Memory B cell (primary cell): Measurements from ENCODE around the gene FAM53A.

Source experiments
- ATAC-seq: fragments of 150-1000 bp; cut with Tn5 transposase; 2 replicates; pipeline ENCODE4 v1.10.0; 2021; ENCODE audit warnings: low read depth, mild to moderate bottlenecking, moderate library complexity
- DNase-seq, 2 donors: peaks; one replicate each; pipeline ENCODE4 v3.0.0; 2022; ENCODE audit warnings: low spot score in 2 of 2
- H3K27ac Mint-ChIP-seq: one replicate; pipeline ENCODE4 v1.8.0; 2022; ENCODE audit warnings: mild to moderate bottlenecking, moderate library complexity, mixed read lengths
- H3K27me3 Mint-ChIP-seq: one replicate; pipeline ENCODE4 v1.8.0; 2022; ENCODE audit warnings: mixed read lengths
- H3K36me3 Mint-ChIP-seq: one replicate; pipeline ENCODE4 v1.8.0; 2022; ENCODE audit warnings: mild to moderate bottlenecking, mixed read lengths
- H3K4me1 Mint-ChIP-seq: one replicate; pipeline ENCODE4 v1.8.0; 2022; ENCODE audit warnings: mixed read lengths
- H3K4me3 Mint-ChIP-seq: one replicate; pipeline ENCODE4 v1.8.0; 2022; ENCODE audit warnings: mild to moderate bottlenecking, moderate library complexity, mixed read lengths
- H3K9me3 Mint-ChIP-seq: one replicate; pipeline ENCODE4 v1.8.0; 2022; ENCODE audit warnings: mixed read lengths

FAM53A gene

GRCh38 chr4:1721003-1721665 is 37.0 kb upstream of the FAM53A start, which contains the start of the genes TACC3 and TMEM129:
Gene TACC3, plus strand, starts transcription at chr4:1721521. Its CDS starts 1,901 bp downstream, at chr4:1723422.
Gene TMEM129, minus strand, starts transcription at chr4:1721323. Its CDS starts 486 bp downstream, at chr4:1720837.
- H3K4me1 Mint-ChIP-seq, result peaks cover 38% of the 10 kb centered on the region
- H3K27ac Mint-ChIP-seq, result peak within 1 kb of the TSS; percentile 96

DNA sequence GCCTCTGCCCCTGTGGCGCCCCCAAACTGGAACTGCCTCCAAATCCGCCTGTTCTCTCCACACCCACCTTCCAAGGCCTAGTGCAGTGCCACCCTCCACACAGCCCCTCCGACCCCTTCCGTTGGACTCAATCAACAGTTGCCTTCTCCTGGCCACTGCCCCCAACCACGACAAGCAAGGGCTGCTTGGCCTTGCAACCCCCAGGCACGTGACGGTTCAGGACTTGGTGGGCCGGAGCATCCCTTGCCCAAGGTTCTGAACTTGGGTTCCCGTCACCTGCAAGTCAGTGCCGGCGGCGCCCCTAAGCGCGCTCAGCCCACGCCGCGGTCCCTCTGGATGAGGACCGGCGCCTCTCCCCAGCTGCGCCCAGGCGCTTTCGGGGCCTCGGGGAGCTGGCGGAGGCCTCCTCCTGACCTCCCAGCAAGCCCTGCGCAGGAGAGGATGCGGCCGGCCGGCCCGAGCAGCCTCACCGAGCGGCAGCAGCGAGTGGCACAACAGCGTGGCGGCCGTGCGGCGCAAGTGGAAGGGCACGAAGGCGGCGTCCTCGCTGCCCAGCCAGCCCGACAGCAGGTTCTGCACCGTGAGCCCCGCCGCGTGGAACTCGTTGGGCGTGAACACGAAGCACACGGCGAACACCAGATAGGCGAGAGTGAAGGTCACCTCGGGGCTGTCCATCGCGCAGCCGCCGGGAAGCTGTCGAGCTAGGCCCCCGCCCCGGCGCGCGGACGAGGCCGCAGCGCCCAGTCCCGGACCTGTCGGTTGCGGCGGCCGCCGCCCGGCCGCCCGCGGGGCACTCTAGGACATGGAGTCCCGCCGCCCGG is 36.3 kb upstream of the FAM53A start:
- peaks cover 40% of the 10 kb centered on the region for H3K4me1 Mint-ChIP-seq
- H3K27me3 Mint-ChIP-seq, result no peaks in the 10 kb centered on the region
- no peak for ATAC-seq
- no peaks in the 10 kb centered on the region for H3K9me3 Mint-ChIP-seq
- peak overlapping the region; percentile 90 for H3K4me3 Mint-ChIP-seq
- peak overlapping the region; percentile 90 for H3K27ac Mint-ChIP-seq
- peaks cover 3% of the 10 kb centered on the region for H3K36me3 Mint-ChIP-seq
- DNase-seq, result peak in 1 of 2 donors; percentile 48

More at GRCh38 chr4:1721003-1721665, 37.0 kb upstream of the FAM53A start, which contains the start of the genes TACC3 and TMEM129:
- peak; percentile 79 for ATAC-seq
- Mint-ChIP-seq H3K4me3 (peak within 1 kb of the TSS; percentile 90), H3K27me3 (no peaks in the 10 kb centered on the region), H3K36me3 (peaks cover 3% of the 10 kb centered on the region), H3K9me3 (no peaks in the 10 kb centered on the region)
- peak; percentile 84 to 92 for DNase-seq

- H3K27me3 Mint-ChIP-seq, result no peaks in the 10 kb centered on the region
- peak in 1 of 2 donors; percentile 43 for DNase-seq
- H3K4me1 Mint-ChIP-seq, result peaks cover 46% of the 10 kb centered on the region
- peaks cover 3% of the 10 kb centered on the region for H3K36me3 Mint-ChIP-seq
- peak; percentile 6 for ATAC-seq
- no peaks in the 10 kb centered on the region for H3K9me3 Mint-ChIP-seq
- H3K4me3 Mint-ChIP-seq, result no peak overlapping the region
- peak overlapping the region; percentile 67 for H3K27ac Mint-ChIP-seq
Measured at GRCh38 chr4:1718095-1718850, 34.2 kb upstream of the FAM53A start.

DNA sequence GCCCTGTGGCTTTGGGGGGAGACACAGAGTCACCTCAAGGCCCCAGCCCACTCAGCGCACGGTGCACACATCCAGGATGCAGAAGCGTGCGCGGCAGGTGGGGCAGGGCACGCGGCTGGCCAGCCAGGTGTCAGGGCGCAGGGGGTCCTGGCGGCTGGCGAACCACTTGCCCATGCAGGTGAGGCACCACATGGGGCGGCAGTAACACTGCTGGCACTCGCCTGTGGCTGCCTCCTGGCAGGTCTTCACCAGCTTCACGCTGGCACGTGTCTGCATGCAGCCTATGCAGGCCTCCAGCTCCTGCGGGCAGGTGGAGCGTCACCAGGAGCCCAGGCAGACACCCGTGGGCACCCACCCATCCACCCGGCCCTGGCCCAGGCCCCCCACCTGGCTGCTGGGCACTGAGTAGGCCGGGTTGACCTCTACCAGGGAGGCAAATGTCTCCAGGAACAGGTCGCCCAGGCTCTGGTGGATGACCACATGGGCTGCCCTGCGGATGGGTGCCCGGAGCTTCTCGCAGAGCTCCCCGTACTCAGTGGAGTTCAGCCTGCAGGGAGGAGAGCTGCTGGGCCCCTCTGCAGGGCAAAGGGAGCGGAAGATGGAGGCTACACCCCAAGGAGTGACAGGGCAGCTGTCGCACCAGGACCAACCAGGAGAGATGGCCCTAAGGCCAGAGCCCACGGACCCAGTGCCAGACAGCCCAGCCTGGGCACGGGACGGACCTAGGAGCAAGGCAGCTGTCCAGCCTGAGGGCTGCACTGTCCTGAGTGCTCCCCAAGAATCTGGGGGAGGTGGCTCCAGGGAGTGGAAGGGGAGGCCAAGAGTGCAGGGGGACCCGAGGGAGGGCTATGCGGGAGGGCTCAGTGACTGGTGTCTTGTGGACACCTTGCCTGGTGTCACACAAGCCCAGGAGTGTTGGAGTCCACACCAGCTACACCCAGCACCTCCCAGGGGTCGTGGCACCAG is 33.3 kb upstream of the FAM53A start:
- H3K27me3 Mint-ChIP-seq, result no peaks in the 10 kb centered on the region
- H3K9me3 Mint-ChIP-seq, result no peaks in the 10 kb centered on the region
- no peak for DNase-seq
- peaks cover 3% of the 10 kb centered on the region for H3K36me3 Mint-ChIP-seq
- no peak for ATAC-seq
- H3K4me1 Mint-ChIP-seq, result peaks cover 38% of the 10 kb centered on the region
- peak overlapping the region; percentile 67 for H3K27ac Mint-ChIP-seq
- no peak overlapping the region for H3K4me3 Mint-ChIP-seq

DNA sequence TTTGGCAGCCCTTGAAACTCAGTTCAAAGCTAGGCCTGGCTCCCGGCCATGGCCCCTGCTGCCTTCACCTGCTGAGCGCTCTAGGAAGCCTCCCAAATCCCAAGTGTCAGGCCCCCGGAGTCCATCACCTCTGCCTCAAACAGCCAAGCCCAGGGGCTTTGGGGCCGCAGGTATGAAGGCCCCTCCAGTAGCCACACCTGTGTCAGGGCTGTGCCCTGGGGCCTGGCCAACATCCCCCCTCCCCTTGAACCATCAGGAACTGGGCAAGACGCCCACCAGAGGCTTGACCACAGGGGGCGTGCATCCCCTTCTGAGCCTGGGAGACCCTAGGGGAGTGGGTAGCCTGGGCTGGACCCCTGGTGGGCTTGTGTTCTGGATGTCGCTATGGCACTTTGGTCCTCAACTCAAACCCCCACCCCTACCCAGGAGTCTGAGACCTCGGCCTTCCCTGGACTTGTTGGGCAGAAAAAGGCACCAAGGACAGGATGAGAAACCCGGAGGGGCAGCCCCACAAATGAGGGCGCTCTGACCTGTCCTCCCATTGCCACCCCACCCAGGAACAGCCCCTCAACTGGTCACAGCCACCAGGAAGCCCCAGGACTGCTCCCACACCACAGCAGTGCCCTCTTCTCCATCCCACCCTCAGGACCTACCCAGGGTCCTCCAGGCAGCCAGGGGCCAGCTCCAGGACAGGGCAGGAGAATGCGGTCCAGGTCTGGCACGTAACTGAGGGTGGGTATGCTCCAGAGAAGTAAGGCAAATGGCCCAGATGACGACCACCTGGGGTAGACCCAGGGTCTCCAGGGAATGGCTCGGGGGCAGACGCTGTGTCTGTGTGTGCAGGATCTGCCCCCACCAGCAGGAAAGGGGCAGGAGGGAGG is 32.2 kb upstream of the FAM53A start:
- Mint-ChIP-seq H3K36me3 (peaks cover 4% of the 10 kb centered on the region), H3K9me3 (no peaks in the 10 kb centered on the region), H3K4me3 (no peak overlapping the region), H3K27ac (peak overlapping the region; percentile 79), H3K4me1 (peaks cover 33% of the 10 kb centered on the region), H3K27me3 (no peaks in the 10 kb centered on the region)
- no peak for DNase-seq
- no peak for ATAC-seq

DNA sequence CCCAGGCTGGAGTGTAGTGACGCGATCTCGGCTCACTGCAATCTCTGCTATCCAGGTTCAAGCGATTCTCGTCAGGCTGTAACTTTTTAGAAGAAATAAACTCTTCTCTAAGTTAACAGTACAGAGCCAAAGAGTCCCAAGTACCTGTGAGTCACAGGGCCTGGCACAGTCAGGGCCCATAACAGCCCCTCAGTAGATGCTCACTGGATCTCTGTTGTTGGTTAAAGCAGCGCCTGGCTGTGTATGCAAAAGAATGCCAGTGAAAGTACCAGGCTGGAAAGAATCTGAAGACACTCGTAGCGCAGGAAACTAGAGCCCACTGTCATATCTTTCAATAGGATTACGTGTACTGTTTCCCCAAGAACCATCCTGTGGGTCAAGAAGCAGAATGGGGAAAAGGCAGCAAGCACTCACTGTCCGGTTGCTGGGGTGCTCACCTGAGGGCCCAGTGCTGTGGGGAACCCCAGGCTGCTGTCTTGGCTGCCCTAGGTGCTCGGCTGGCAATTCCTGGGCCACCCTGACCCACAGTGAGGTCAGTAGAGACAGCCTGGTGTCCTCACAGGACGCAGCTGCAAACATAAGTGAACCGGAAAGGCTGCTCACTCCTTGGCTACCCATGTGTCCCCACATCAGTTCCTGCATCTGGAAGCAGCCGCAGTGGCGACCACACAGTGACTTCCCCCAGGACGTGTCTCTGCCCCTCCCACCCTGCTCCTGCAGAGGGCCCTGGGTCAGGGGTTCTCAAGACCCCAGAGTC is 31.1 kb upstream of the FAM53A start:
- DNase-seq, result no peak
- Mint-ChIP-seq H3K27ac (peak overlapping the region; percentile 79), H3K4me1 (peaks cover 38% of the 10 kb centered on the region)

GRCh38 chr4:1714303-1715001 is 30.3 kb upstream of the FAM53A start:
- ATAC-seq (no peak), DNase-seq (no peak)
- H3K4me3 Mint-ChIP-seq, result peak overlapping the region; percentile 97
- H3K27ac Mint-ChIP-seq, result peak overlapping the region; percentile 94
- H3K9me3 Mint-ChIP-seq, result no peaks in the 10 kb centered on the region
- H3K4me1 Mint-ChIP-seq, result peaks cover 37% of the 10 kb centered on the region
- H3K36me3 Mint-ChIP-seq, result peaks cover 7% of the 10 kb centered on the region
- H3K27me3 Mint-ChIP-seq, result no peaks in the 10 kb centered on the region

More for the DNA sequence above, 31.1 kb upstream of the FAM53A start:
- peak overlapping the region; percentile 61 for H3K4me3 Mint-ChIP-seq
- no peaks in the 10 kb centered on the region for H3K27me3 Mint-ChIP-seq
- ATAC-seq, result peak; percentile 4
- peaks cover 6% of the 10 kb centered on the region for H3K36me3 Mint-ChIP-seq
- H3K9me3 Mint-ChIP-seq, result no peaks in the 10 kb centered on the region

- no peak for ATAC-seq
- DNase-seq, result no peak
Measured at GRCh38 chr4:1713003-1713851, 29.1 kb upstream of the FAM53A start.

DNA sequence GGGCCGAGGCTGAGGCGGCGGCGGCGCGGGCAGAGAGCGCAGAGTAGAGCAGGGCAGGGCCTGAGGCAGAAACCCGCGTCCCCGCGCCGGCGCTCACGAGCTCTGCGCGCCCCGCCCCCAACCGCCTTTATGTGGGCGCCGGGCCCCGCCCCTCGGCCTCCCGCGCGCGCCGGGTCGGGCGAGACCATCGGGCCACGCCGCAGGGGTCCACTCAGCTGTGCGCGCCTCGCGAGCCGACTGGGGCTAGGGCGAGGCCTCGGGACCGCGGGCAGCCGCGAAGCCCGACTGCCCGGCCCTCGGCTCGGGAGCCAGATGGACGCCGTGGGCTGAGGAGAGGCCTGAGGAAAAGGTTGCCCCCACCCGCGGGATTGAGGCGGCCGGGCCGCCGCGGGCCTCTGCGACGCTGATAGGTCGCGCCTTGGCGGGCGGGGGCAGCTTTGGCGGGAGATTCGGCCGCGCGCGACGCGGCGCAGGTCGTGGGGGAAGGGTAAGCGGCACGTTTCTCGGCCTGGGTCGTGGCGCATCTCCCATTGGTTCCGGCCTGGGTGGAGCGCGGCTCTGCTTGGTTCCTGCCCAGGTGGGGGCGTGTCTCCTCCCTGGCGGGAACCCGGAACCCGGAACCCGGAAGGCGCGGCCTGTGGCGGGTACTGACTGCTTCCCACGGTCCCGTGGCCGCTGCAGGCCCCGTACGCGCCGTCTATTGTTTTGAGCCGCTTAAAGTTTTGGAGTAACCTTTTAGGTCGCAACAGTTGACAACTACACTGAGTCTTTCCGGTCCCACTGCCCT is 28.3 kb upstream of the FAM53A start, which contains the start of gene SLBP:
Gene SLBP, minus strand, starts transcription at position 104 of the 787 bp plus-strand sequence. CDS start 131 bp downstream, outside the sequence.
- Mint-ChIP-seq H3K36me3 (peaks cover 4% of the 10 kb centered on the region), H3K4me3 (peak within 1 kb of the TSS; percentile 97), H3K9me3 (no peaks in the 10 kb centered on the region), H3K4me1 (peaks cover 38% of the 10 kb centered on the region), H3K27ac (peak within 1 kb of the TSS; percentile 94), H3K27me3 (no peaks in the 10 kb centered on the region)
- DNase-seq (peak; percentile 97 to 98), ATAC-seq (peak; percentile 81)

More at GRCh38 chr4:1713003-1713851, 29.1 kb upstream of the FAM53A start:
- peak overlapping the region; percentile 97 for H3K4me3 Mint-ChIP-seq
- no peaks in the 10 kb centered on the region for H3K9me3 Mint-ChIP-seq
- peaks cover 40% of the 10 kb centered on the region for H3K4me1 Mint-ChIP-seq
- H3K27me3 Mint-ChIP-seq, result no peaks in the 10 kb centered on the region
- peaks cover 6% of the 10 kb centered on the region for H3K36me3 Mint-ChIP-seq
- peak overlapping the region; percentile 94 for H3K27ac Mint-ChIP-seq
